Activated T-cell treated with anti-CD3 and anti-CD28 coated beads for 1 hour (primary cell): ENCODE data around the gene GPR157.
"Not testable (repeated sequence)": the region's sequence is repeated elsewhere in the genome, so short reads cannot be mapped to it uniquely, and the experiment has no call there.

ENCODE experiments used
- DNase-seq: peaks from one replicate; pipeline ENCODE4 v3.0.0-alpha.2; 2020; ENCODE audit warnings: low read depth

Gene GPR157

DNA sequence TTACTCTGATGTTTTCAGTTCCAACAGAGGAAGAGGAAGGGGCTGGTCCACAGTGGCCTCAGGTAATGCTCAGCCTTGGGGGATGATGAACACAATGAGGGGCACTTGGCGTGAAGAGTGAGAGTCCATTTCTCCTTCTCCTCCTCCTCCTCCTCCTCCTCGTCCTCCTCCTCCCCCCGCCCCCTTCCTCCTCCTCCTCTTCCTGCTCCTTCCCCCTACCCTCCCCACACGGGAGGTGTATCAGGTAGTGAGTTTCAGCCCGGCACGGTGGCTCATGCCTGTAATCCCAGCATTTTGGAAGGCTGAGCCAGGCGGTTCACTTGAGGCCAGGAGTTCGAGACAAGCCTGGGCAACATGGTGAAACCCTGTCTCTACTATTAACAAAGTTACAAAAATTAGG, 17.3 kb upstream of the GPR157 start:
- no peak for DNase-seq

DNA sequence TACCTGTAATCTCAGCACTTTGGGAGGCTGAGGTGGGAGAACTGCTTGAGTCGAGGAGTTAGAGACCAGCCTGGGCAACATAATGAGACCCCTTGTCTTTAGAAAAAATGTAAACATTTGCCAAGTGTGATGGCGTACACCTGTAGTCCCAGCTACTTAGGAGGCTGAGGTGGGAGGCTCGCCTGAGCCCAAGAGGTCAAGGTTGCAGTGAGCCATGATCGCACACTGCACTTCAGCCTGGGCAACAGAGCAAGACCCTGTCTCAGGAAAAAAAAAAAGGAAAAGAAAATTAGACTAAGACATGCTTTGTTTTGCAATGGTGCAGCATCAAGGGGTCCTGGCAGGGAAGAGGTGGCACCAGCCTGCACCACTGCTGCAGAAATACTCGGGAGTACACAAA, 16.8 kb upstream of the GPR157 start:
- DNase-seq: no peak

DNA sequence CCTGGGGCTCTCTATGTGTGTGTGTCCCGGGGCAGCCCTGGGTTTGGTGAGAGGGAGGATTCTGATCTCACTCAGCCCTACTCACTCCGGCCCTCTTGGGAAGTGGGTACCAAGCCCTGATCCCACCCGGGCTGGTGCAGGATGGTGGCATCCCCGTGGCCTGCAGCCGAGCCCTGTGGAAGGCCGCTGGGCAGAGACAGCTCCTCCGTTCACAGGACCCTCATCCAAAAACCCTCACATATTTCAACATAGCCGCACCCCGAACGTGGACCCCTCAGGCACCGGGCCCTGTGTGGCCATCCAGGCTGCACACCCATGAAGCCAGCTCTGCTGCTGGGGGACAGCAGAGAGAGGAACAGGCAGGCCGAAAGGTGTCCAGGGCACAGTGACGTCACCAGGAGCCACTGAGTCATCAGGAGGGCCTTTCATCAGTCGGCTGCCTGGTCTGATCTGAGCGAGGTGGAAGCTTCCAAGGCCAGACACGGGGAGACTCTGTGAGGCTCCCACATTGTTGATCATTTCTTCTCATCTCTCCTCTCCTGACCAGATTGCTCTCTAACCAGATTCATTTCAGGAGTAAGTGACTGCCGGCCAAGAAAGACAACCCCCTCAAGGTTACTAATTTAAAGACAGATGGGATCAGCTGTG, 16.2 kb upstream of the GPR157 start:
- no peak for DNase-seq

DNA sequence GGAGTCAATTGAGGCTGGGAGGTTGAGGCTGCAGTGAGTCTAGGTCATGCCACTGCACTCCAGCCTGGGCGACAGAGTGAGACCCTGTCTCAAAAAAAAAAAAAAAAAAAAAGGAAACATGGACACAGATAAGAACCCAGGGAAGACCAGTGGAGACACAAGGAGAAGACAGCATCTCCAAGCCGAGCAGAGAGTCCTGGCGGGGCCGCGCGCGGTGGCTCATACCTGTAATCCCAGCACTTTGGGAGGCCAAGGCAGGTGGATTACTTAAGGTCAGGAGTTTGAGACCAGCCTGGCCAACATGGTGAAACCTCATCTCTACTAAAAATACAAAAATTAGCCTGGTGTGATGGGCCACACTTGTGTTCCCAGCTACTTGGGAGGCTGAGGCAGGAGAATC, 15.6 kb upstream of the GPR157 start:
- not testable (repeated sequence) for DNase-seq

DNA sequence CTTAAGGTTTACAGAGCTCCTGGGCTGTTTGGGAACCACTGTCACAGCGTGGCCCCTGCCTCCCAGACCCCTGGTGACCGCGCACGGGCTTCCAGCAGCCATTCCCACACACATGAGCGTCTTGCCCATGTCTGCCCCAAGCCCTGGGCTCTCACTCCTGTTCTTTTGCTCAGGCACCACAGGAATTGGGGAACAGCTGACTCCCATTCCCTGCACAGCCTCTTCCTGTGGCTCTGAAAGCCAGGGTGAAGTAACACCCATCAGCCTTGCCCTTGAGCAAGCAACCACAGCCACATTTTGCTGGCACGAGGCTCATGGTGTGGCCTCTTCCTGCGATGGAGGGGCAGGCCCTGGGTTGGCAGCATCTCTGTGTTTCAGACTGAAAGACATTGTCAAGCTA, 14.3 kb upstream of the GPR157 start:
- no peak for DNase-seq

DNA sequence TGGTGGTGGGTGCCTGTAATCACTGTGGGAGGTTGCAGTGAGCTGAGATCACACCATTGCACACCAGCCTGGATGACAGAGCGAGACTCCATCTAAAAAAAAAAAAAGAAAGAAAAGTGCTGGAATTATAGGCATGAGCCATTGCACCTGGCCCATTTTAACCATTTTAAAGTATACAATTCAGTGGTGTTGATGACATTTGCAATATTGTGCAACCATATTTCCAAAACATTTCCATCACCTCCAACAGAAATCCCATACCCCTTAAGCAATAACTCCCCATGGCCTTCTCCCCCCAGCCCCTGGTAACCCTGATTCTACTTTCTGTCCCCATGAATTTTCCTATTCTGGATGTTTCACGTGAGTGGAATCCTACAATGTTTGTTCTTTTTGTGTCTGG, 11.0 kb upstream of the GPR157 start:
- no peak for DNase-seq

DNA sequence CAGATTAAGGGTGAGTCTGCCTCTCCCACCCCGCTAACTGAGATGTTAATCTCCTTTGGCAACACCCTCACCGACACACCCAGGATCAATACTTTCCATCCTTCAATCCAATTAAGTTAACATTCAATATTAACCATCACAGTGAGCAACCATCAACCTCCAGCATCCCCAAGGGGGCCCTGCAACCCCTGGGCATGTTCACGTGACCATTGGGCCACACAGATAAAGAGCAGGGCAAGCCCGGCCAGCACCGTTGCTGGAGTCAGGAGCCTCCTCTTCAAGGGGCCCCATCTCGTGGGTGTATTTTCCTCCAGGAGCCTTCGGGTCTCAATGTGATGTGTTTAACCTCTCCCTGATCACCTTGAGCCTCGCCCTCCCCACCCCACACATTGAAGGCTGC, 8.0 kb upstream of the GPR157 start:
- no peak for DNase-seq

DNA sequence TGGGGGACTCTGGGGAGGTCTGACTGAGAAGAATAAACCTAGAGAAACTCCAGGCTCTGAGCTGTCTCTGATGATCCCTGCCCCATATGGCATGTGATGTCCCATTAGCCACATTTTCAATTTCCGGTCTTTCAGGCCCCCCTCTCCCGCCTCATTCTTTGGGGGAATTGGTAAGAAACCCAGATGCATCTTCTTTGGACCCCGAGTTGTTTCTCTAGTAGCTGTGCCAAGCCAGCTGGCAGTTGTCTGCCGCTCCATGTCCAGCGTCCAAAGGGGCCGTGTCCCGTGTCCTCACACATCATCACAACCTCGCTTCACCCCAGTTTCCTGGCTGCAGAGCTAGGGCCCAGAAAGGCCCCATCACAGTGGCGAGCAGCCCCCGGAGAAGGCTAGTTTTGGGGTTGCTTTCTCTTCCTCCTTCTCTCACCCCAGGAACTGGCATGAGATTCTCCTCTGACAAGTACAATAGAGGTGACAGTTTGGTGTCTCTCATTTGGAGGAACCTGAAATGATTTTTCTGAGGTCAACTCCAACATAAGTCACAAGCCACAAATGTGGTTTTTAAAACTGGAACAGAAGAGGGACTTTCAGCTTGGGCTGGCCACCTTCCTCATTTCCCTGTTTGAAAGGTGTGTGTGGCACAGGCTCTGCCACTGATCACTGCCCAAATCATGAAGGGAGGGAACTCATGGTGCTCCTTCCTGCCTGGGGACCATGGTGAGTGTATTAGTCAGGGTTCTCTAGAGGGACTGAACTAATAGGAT, 6.4 kb upstream of the GPR157 start:
- DNase-seq: no peak

DNA sequence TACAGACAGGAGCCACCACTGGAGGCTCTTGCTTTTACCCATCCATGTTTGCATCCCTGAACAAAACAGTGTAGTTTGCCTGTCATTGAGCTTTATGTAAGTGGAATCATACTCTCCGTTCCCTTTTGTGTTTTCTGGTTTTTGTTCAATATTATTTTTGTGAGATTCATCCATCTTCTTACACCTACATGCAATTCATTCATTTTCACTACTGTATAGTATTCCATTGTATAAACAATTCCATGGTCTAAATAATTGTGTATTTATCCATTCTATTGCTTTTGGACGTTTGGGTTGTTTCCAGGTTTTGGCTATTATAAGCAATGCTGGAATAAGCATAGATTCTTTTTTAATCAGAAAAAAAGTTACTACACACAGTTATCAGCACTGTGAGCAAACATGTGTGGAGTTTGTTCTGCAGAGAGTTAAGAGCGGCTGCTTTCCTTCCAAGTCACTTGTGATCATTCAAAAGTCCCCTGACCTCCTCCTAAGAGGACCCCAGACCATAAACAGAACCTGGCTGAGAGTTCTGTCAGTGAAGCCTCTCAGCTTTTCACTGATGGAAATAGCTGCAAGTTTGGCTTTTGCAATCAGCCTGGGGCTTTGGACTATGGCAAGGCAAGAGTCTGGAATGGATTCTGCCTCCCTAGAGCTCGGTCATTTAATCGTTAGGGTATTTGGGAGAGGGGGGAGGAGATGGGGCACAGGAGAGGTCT, 5.1 kb upstream of the GPR157 start:
- DNase-seq: no peak

DNA sequence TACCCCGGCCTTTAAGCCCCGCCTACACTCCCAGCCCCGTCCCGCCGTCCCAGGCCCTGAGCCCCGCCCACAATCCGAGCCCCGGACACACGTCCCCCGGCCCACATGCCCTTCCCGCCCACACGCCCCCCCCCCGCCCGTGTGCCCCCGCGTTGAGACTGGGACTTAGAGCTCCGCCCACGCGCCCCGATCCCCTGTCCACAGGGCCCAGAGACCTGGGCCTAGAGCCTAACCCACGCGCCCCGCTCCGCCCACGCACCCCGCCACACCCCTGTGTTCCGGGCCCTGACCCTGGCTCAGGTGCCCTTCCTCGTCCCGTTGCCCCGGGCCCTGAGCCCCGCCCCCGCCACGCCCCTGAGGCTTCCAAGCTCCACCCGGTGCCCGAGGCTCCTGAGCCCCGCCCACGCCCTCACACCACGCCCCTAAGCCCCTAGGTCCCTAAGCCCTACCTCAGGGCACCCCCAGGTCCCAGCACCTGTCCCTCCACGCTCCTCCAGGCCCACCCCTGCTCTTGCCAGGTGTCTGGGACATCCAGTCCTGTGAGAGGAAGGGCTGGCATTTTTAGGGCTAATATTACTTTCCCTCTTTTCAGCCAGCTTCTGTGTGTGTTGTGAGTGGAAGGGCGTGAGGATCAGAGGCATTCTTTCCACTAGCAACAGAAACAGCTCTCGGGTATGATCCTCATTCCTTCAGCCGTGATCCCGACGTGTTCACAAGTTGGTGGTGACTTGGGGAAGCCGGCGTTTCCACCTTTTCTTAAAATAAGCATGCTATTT, 552 bp upstream of the GPR157 start:
- peak; percentile 86 for DNase-seq

DNA sequence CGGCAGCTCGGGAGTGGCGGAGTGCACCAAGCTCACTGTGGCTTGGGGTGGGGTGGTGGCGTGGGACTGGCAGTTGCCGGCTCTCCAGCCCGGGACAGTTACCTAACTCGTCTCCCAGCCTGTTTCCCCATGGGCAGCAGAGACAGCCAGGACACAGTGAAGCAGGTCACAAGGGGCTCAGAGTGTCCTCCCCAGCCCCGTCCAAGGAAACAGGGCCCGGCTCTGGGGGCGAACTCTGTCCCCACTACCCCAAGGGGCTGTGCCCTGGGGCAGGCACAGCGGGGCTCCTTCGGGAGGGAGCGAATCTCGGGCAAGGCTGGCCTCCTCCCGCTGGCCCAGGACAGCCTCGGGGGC, 759 bp downstream of the GPR157 start:
- DNase-seq: no peak

DNA sequence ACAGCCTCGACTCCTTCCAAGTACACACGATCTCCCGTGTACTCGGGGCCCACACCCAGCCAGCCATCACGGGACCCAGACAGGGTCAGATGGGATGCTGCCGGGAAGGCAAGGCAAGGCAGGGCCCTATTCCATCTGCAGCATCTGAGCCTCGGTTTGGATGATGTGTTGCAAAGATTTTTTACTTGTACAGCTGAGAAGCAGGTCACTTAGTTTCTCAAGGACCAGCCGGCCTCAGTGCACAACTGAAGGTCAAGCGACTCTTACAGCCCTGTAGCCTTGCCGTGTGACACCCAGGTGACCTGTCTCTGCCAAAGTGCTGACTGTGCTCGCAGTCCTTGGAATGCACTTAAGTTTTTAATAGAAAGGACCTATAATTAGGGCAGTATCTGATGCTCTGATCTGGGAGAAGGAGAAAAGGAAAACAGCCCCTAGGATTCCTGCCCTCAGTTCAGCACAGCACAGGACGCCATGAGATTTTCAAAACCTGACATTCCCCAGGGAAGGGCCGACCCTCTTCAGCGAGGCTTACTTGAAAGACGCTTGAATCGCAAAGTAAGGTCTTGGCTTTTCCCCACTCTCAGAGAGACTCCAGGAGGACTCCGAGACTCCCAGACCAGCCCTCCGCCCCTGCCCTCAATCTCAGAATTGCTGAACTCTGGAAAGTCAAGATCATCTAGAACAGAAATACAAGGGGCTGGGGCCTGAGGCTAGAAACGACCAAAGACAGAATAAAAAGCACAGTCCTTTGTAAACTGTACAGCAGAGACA, 1.3 kb downstream of the GPR157 start:
- DNase-seq: no peak

DNA sequence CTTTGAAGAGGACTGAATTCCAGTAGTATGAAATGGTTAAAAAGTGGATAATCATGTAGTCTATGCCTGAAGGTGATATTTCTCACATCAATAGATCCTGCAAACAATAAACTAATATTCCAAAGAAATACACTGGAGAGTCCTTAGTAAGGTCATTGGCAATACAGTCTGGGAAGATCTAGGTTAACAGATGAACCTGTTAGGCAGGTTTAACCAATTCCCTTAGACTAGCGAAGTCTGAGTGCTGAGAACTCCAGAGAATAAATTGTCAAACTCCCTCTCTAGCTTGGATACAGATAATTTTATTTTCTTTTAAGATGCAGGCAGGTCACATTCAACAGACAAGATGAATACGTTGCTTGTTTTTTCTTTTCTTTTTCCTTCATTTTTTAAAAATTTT, 2.4 kb downstream of the GPR157 start:
- DNase-seq: no peak

DNA sequence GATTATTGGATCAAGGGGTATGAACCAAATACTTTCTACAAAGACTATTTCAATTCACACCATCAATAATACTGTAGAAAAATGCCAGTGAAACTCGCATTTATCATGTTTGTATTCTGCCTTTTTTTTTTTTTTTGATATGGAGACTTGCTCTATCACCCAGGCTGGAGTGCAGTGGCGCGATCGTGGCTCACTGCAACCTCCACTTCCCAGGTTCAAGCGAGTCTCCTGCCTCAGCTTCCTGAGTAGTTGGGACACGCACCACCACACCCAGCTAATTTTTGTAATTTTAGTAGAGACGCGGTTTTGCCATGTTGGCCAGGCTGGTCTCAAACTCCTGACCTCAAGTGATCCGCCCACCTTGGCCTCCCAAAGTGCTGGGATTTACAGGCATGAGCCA, 3.1 kb downstream of the GPR157 start:
- DNase-seq: not testable (repeated sequence)

DNA sequence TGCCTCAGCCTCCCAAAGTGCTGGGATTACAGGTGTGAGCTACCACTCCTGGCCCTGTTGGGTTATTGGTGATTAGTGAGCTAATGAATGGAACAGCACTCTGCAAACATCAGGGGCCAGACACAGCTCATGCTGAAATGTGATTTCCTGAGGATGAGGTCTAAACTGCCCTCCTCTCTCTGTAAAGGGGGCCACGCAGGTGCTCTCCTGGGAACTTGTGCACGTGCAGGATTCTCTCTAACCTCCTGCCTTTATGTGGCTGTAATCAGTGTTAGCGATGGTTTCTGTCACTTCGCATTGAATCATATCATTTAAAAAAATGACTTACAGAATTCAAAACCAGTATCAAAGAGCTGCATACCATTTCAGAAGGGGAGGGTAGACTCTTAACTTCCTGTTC, 3.6 kb downstream of the GPR157 start:
- no peak for DNase-seq

DNA sequence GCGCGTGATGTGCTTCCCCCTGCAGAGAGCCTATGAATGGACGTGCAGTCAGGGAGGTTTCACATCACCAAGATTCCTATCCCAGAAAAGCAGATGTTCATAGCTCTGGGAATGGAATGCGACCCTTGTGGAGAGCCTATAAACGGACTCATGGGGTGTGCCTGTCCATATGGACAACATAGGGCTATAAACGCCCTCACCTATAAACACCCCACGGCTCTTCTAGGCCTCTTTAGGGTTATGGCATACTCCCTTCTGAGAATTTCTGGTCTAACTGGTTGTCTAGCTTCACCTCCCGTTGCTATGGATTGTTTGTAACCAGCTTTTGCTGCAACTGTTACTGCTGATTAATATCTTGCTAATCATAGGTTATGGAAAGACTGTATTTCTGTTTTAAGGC, 4.5 kb downstream of the GPR157 start:
- not testable (repeated sequence) for DNase-seq

DNA sequence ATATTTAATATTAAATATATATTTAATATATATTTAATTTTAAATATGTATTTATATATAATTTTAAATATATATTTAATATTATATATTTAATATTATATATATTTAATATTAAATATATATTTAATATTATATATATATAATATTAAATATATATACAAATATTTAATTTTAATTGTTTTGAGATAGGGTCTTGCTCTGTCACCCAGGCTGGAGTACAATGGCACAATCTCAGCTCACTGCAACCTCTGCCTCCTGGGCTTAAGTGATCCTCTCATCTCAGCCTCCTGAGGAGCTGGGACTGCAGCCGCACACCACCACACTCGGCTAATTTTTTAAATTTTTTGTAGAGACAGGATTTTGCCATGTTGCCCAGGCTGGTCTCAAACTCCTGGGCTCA, 5.2 kb downstream of the GPR157 start:
- DNase-seq: not testable (repeated sequence)

DNA sequence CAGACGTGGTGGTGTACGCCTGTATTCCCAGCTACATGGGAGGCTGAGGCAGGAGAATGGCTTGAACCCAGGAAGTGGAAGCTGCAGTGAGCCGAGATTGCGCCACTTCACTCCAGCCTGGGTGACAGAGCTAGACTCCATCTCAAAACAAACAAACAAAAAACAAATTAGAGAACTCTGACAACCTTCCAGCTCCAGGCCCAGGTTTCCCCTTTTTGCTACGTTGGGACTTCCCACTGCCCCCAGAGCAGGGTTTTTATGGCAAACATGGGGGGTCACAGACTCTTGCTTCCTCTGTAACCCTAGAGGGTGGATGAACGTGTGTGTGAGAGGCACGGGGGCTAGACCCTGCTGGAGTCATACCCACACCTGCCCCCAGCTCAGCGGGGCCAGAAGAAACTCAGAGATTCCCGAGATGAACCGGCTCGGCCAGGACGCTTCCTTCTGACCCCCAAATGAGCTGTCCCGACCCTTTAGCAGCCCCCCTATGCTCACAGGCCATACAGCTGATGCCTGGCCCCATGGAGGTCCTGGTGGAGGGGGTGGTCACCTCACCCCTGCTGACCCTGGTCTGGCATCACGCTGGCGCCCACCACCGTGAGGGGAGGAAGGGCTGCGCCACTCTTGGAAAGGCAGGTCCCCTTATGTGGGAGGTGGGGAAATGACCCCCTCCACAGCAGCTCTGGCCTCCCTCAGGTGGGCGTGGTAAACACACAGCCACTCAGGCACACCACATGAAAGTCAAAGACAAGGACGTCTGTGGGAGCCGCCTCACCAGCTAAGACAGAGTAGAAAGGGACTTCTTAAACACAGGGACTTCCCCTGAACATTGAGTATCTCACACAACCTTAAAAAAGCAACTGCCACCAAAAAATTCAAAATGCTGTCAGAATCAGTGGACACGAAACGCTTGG, 7.1 kb downstream of the GPR157 start:
- peak; percentile 14 for DNase-seq

DNA sequence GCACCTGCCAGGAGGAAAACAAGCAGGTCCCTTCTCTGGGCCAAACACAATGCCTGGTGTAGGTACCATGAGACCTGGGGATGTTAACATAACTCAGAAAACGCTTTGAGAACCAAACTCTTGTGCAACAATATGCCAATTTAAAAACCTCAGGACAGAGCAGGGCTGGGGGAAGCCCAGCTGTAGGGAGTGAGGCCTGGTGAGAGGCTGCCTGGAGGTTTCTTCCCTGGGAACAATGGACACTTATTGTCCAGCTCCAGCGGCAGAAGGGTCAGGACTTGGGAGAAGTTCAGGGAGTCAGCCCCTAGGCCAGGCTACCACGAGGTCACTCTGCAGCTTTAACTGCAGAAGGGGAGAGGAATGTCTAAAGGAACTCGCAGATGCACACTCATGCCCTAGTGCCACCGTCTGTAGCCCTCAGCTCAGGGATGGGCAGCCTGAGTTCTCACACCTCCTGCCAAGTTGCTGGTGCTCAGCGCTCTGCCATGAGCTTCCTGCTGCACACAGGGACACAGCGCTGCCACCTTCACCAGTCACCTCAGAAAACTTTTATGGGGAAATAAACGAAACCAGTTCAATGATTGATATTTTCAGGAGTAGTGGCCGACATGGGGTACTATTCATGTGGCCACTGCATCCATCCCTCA, 8.5 kb downstream of the GPR157 start:
- no peak for DNase-seq

DNA sequence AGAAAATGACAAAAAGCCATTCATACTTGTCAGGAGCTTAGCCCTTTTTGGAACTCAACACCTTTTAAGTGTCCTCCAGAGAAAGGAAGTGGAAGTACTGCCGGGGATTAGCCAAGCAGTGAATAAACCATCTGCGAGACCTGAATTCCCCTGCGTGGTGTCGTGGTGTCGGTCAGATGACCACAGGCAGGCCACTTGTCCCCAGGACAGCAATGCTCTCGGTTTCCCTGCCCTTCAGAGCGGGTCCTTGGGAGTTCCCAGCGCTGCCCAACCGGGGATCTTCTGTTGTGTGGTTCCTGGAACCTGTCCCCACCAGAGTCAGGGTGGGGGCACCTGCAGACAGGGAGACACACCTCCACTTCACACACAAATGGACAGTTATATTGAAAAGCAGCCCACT, 9.2 kb downstream of the GPR157 start:
- DNase-seq: no peak
